H1 (cell line): ENCODE measurements around the gene RELT. TPM values are rescaled to one million over a fixed set of nuclear protein-coding genes. Genes with fewer than 3 reads are reported as not detected.

ENCODE experiments used
- CTCF ChIA-PET: fragments of 300-600 bp; sonication (Branson Sonifier 250); formaldehyde crosslinking; loops from one replicate; lab custom pipeline; 2021; ENCODE audit not compliant: partially characterized antibody; lab: Charles Lee
- POLR2A ChIA-PET: fragments of 300-600 bp; sonication (Branson Sonifier 250); formaldehyde crosslinking; loops from one replicate; lab custom pipeline; 2021; ENCODE audit warnings: inconsistent platforms; ENCODE audit not compliant: partially characterized antibody; lab: Charles Lee
- DNase-seq, 2 experiments: peaks; one replicate each; pipeline versions ENCODE4 v3.0.0 to v3.0.0-alpha.2; 2010 to 2022; ENCODE audit warnings: low spot score in 2 of 2, low read depth in 1 of 2, mixed read lengths in 1 of 2
- FAIRE-seq: peaks from 2 replicates; lab custom pipeline; 2011; peaks lifted over from hg19 to GRCh38; lab: Jason Lieb, UNC
- H2AFZ ChIP-seq: 2 replicates; pipeline ENCODE4 v1.8.1; 2012; ENCODE audit warnings: low read length, inconsistent platforms
- H2AK5ac ChIP-seq: 2 replicates; pipeline ENCODE4 v1.6.1; 2013; ENCODE audit warnings: low read depth, low read length
- H2BK120ac ChIP-seq: replicated peaks from 2 replicates; pipeline ENCODE3; 2013; ENCODE audit warnings: low read depth, low read length, inconsistent platforms
- H2BK12ac ChIP-seq: 2 replicates; pipeline ENCODE4 v1.6.1; 2013; ENCODE audit warnings: low read depth, low read length
- H2BK15ac ChIP-seq: 2 replicates; pipeline ENCODE4 v1.6.1; 2013; ENCODE audit warnings: low read length
- H2BK20ac ChIP-seq: 2 replicates; pipeline ENCODE4 v1.6.1; 2013; ENCODE audit warnings: low read length
- H2BK5ac ChIP-seq: 2 replicates; pipeline ENCODE4 v1.6.1; 2013; ENCODE audit warnings: low read depth, low read length
- H3K14ac ChIP-seq: 2 replicates; pipeline ENCODE4 v1.6.1; 2013; ENCODE audit warnings: inconsistent platforms; ENCODE audit not compliant: insufficient read length
- H3K18ac ChIP-seq: 2 replicates; pipeline ENCODE4 v1.6.1; 2013; ENCODE audit warnings: low read length; ENCODE audit errors: extremely low read depth
- H3K23ac ChIP-seq: 2 replicates; pipeline ENCODE4 v1.6.1; 2013; ENCODE audit warnings: inconsistent platforms; ENCODE audit not compliant: insufficient read length
- H3K23me2 ChIP-seq: 2 replicates; pipeline ENCODE4 v1.6.1; 2013; ENCODE audit warnings: low read depth, low read length
- H3K27ac ChIP-seq: 2 replicates; pipeline ENCODE4 v1.6.1; 2011; ENCODE audit warnings: low read depth, low read length, inconsistent platforms
- H3K27me3 ChIP-seq, 4 experiments: replicated peaks in 1 of 4; 1 replicate in 1 of 4; 2 replicates in 3 of 4; pipeline versions ENCODE4 v1.6.1 to v1.8.1; 2011 to 2013; ENCODE audit warnings: low read length in 3 of 4, mild to moderate bottlenecking in 3 of 4, inconsistent platforms in 2 of 4, mixed read lengths in 2 of 4, moderate library complexity in 1 of 4; ENCODE audit not compliant: control insufficient read depth in 3 of 4, insufficient read depth in 3 of 4; ENCODE audit errors: extremely low read depth in 1 of 4
- H3K36me3 ChIP-seq, 4 experiments: 2 replicates each; pipeline versions ENCODE4 v1.6.1 to v1.8.1; 2011 to 2013; ENCODE audit warnings: mild to moderate bottlenecking in 4 of 4, low read length in 3 of 4, moderate library complexity in 2 of 4, control low read depth in 1 of 4, inconsistent platforms in 1 of 4; ENCODE audit not compliant: insufficient read depth in 4 of 4, control insufficient read depth in 2 of 4
- H3K4ac ChIP-seq: replicated peaks from 2 replicates; pipeline ENCODE3; 2013; ENCODE audit warnings: low read length, low read depth, mixed read lengths, inconsistent platforms; ENCODE audit not compliant: insufficient read length
- H3K4me1 ChIP-seq, 4 experiments: replicated peaks in 1 of 4; 1 replicate in 1 of 4; 2 replicates in 3 of 4; pipeline versions ENCODE4 v1.6.1 to v1.8.1; 2011 to 2013; ENCODE audit warnings: low read length in 3 of 4, inconsistent platforms in 2 of 4, mixed read lengths in 1 of 4; ENCODE audit not compliant: insufficient read depth in 4 of 4, control insufficient read depth in 3 of 4
- H3K4me2 ChIP-seq, 2 experiments: 2 replicates each; pipeline versions ENCODE4 v1.6.1 to v1.8.1; 2011 to 2013; ENCODE audit warnings: low read depth in 2 of 2, low read length in 2 of 2, control low read depth in 1 of 2, inconsistent platforms in 1 of 2, mild to moderate bottlenecking in 1 of 2; ENCODE audit not compliant: insufficient read depth in 1 of 2
- H3K4me3 ChIP-seq, 4 experiments: fragments of 200-600, 300-600 bp in 1 of 4; sonication (generic), shearing (Covaris generic), sonication (Bioruptor Twin) in 1 of 4; 2 replicates each; pipeline versions ENCODE4 v1.5.1 to v1.8.1; 2011 to 2016; ENCODE audit warnings: low read length in 4 of 4, low read depth in 3 of 4, control low read depth in 2 of 4, inconsistent platforms in 2 of 4, mild to moderate bottlenecking in 2 of 4, mixed read lengths in 1 of 4, moderate library complexity in 1 of 4; ENCODE audit not compliant: insufficient read depth in 2 of 4; ENCODE audit errors: extremely low read depth in 1 of 4
- H3K56ac ChIP-seq: replicated peaks from 2 replicates; pipeline ENCODE3; 2013; ENCODE audit warnings: low read depth, mild to moderate bottlenecking, mixed read lengths, low read length, inconsistent platforms; ENCODE audit not compliant: insufficient read length
- H3K79me1 ChIP-seq: 2 replicates; pipeline ENCODE4 v1.6.1; 2013; ENCODE audit warnings: low read depth, low read length, control low read depth
- H3K79me2 ChIP-seq, 2 experiments: 2 replicates each; pipeline versions ENCODE4 v1.6.1 to v1.8.1; 2012 to 2013; ENCODE audit warnings: low read length in 2 of 2, mild to moderate bottlenecking in 2 of 2, inconsistent platforms in 1 of 2; ENCODE audit not compliant: insufficient read depth in 2 of 2, control insufficient read depth in 1 of 2
- H3K9ac ChIP-seq, 4 experiments: replicated peaks in 1 of 4; 1 replicate in 1 of 4; 2 replicates in 3 of 4; pipeline versions ENCODE4 v1.6.1 to v1.8.1; 2011 to 2013; ENCODE audit warnings: low read depth in 3 of 4, low read length in 3 of 4, control low read depth in 2 of 4, mild to moderate bottlenecking in 2 of 4, moderate library complexity in 2 of 4, inconsistent platforms in 1 of 4; ENCODE audit errors: extremely low read depth in 1 of 4
- H3K9me3 ChIP-seq, 2 experiments: 2 replicates each; pipeline versions ENCODE4 v1.6.1 to v1.8.1; 2012 to 2013; ENCODE audit warnings: mild to moderate bottlenecking in 2 of 2, moderate library complexity in 2 of 2, control low read depth in 1 of 2, inconsistent platforms in 1 of 2, low read depth in 1 of 2, low read length in 1 of 2, mixed read lengths in 1 of 2; ENCODE audit not compliant: insufficient read depth in 2 of 2
- H4K20me1 ChIP-seq, 2 experiments: replicated peaks in 1 of 2; 2 replicates each; pipeline versions ENCODE3 to v1.8.1; 2011 to 2013; ENCODE audit warnings: inconsistent platforms in 2 of 2, low read length in 2 of 2, mild to moderate bottlenecking in 1 of 2; ENCODE audit not compliant: insufficient read depth in 2 of 2, control insufficient read depth in 1 of 2
- H4K5ac ChIP-seq: 2 replicates; pipeline ENCODE4 v1.6.1; 2013; ENCODE audit warnings: low read length, low read depth, mixed read lengths, inconsistent platforms; ENCODE audit not compliant: insufficient read length
- H4K8ac ChIP-seq: 2 replicates; pipeline ENCODE4 v1.8.0; 2013; ENCODE audit warnings: mild to moderate bottlenecking, moderate library complexity, low read length, inconsistent platforms; ENCODE audit not compliant: insufficient read depth; ENCODE audit errors: extremely low read depth
- H4K91ac ChIP-seq: replicated peaks from 2 replicates; pipeline ENCODE3; 2013; ENCODE audit warnings: low read length, mixed read lengths, inconsistent platforms; ENCODE audit not compliant: insufficient read length
- ATF3 ChIP-seq: IDR thresholded peaks from 2 replicates; pipeline ENCODE4 v1.6.1; 2011; ENCODE audit warnings: low read depth, mild to moderate bottlenecking, low read length; ENCODE audit not compliant: insufficient read depth
- CHD2 ChIP-seq: IDR thresholded peaks from 2 replicates; pipeline ENCODE4 v1.6.1; 2012; ENCODE audit warnings: low read length, improper control_type of control experiment
- KDM1A ChIP-seq: fragments of 200-600, 300-600 bp; sonication (generic); IDR thresholded peaks from 2 replicates; pipeline ENCODE4 v1.7.1; 2016; ENCODE audit warnings: mild to moderate bottlenecking, low read length, borderline replicate concordance
- MAFK ChIP-seq: IDR thresholded peaks from 2 replicates; pipeline ENCODE4 v1.6.1; 2012; ENCODE audit warnings: low read depth, mild to moderate bottlenecking, improper control_type of control experiment, low read length
- MAX ChIP-seq: IDR thresholded peaks from 2 replicates; pipeline ENCODE4 v1.6.1; 2012; ENCODE audit warnings: inconsistent platforms
- POLR2A ChIP-seq, 2 experiments: IDR thresholded peaks; 1 replicate in 1 of 2; 2 replicates in 1 of 2; pipeline ENCODE4 v1.6.1; 2011; ENCODE audit warnings: low read depth in 2 of 2, low read length in 2 of 2, mild to moderate bottlenecking in 2 of 2; ENCODE audit errors: control extremely low read depth in 1 of 2
- RFX5 ChIP-seq: IDR thresholded peaks from 2 replicates; pipeline ENCODE4 v1.6.1; 2011; ENCODE audit warnings: low read depth, low read length, improper control_type of control experiment, borderline replicate concordance
- SIN3A ChIP-seq, 2 experiments: IDR thresholded peaks in 1 of 2; conservative IDR thresholded peaks in 1 of 2; 2 replicates each; pipeline ENCODE4 v1.6.1; 2011 to 2012; ENCODE audit warnings: low read length in 2 of 2, improper control_type of control experiment in 1 of 2, low read depth in 1 of 2, mild to moderate bottlenecking in 1 of 2
- SIRT6 ChIP-seq: IDR thresholded peaks from one replicate; pipeline ENCODE4 v1.7.1; 2012; ENCODE audit warnings: low read length, inconsistent platforms
- SIX5 ChIP-seq: IDR thresholded peaks from 2 replicates; pipeline ENCODE4 v1.6.1; 2011; ENCODE audit warnings: mild to moderate bottlenecking, low read depth, low read length
- SP2 ChIP-seq: IDR thresholded peaks from 2 replicates; pipeline ENCODE4 v1.6.1; 2012; ENCODE audit warnings: mild to moderate bottlenecking, low read length, inconsistent platforms
- SUZ12 ChIP-seq: fragments of 200-600 bp; sonication (generic); IDR thresholded peaks from 2 replicates; pipeline ENCODE4 v1.6.1; 2012; ENCODE audit warnings: mild to moderate bottlenecking, inconsistent platforms, low read length, moderate library complexity, mixed read lengths
- WGBS, 2 experiments: shearing (Covaris generic) in 1 of 2; methylation state at CpG; one replicate each; pipeline versions ENCODE4 v1.1.6 to v1.1.7; 2013 to 2015; ENCODE audit warnings: low lambda C conversion rate in 2 of 2, mixed read lengths in 2 of 2, inconsistent platforms in 1 of 2, low coverage in 1 of 2, missing lambda C conversion rate in 1 of 2; ENCODE audit not compliant: insufficient replicate concordance in 2 of 2, insufficient coverage in 1 of 2, insufficient read length in 1 of 2; ENCODE audit errors: extremely low coverage in 1 of 2, missing lambda C conversion rate in 1 of 2; 5-methylcytosine and 5-hydroxymethylcytosine counted together
- polyA plus RNA-seq, 7 experiments: library from polyadenylated mRNA; depleted of rRNA in 3 of 7; stranded (reverse) in 5 of 7; unstranded in 2 of 7; fragments of >200 nt in 5 of 7; fragments of 200-250 nt in 2 of 7; gene quantifications; 1 replicate in 5 of 7; 2 replicates in 1 of 7; 4 replicates in 1 of 7; pipeline versions ENCODE4 v1.2.1 to v1.2.3, GENCODE V29; 2011 to 2013; ENCODE audit warnings: missing spikeins in 2 of 7, mixed read lengths in 2 of 7
- total RNA-seq: library from RNA; stranded (reverse); fragmentation: NEBNext Ultra II Directional; extraction: Animal tissue kit (Norgen Biotek cat#: 25700); gene quantifications from 2 replicates; pipeline ENCODE4 v1.2.1, GENCODE V29; 2021

Gene RELT
- total and polyA plus RNA-seq, 2 of the 8 experiments (the other 6 are each of a cell fraction or from before 2014, with no cell fraction given), result 3.4 to 5.7 TPM

GRCh38 chr11:73404506-73405145 lies 28.4 kb downstream of the RELT start:
- Histone ChIP-seq H3K23ac (no peak overlapping the region), H3K4me1 (peaks cover 0 to 3% (median 1%) of the 10 kb centered on the region in 4 experiments; a peak in 4 of 7 replicates), H2BK120ac (no peak overlapping the region), H3K79me1 (no peaks in the 10 kb centered on the region), H3K14ac (no peak overlapping the region), H3K4ac (no peak overlapping the region), H2BK12ac (no peak overlapping the region), H4K8ac (no peak overlapping the region), H2AFZ (no peak overlapping the region), H3K27ac (no peak overlapping the region), H2AK5ac (no peak overlapping the region), H3K4me3 (no peak overlapping the region), H3K18ac (no peak overlapping the region), H2BK5ac (no peak overlapping the region), H3K9me3 (no peaks in the 10 kb centered on the region), H3K56ac (no peak overlapping the region), H2BK20ac (no peak overlapping the region), H3K4me2 (no peak overlapping the region), H4K91ac (no peak overlapping the region), H4K20me1 (peaks cover 0 to 3% of the 10 kb centered on the region in 2 experiments), H3K36me3 (peaks cover 0 to 18% (median 6%) of the 10 kb centered on the region in 4 experiments; a peak in 5 of 8 replicates), H2BK15ac (no peak overlapping the region), H3K27me3 (no peaks in the 10 kb centered on the region), H3K79me2 (no peaks in the 10 kb centered on the region), H3K23me2 (no peaks in the 10 kb centered on the region), H3K9ac (no peak overlapping the region), H4K5ac (no peak overlapping the region)
- no peak for FAIRE-seq
- POLR2A ChIA-PET, result interaction anchor here (1.4 kb wide), 1 partner anchor 243 kb away, joined by 3 read pairs; no protein-coding TSS in a partner anchor
- CTCF ChIA-PET, result interaction anchor here (0.8 to 59.1 kb wide), 9 partner anchors 10 to 527 kb away, joined by 3 to 1456 read pairs (median 5); no protein-coding TSS in a partner anchor
- TF ChIP-seq KDM1A (no peak), POLR2A (IDR thresholded peaks at IDR 0.05; ENCODE audit: control extremely low read depth in 1 of 2, low read depth in 2 of 2, low read length in 2 of 2) (no peak), MAX (no peak), MAFK (no peak), SP2 (no peak), SIRT6 (no peak), SIN3A (conservative IDR thresholded peaks at IDR 0.05 in 1 of 2, IDR thresholded peaks at IDR 0.05 in 1 of 2; ENCODE audit: low read depth in 1 of 2, low read length in 2 of 2) (no peak), RFX5 (no peak), SUZ12 (no peak), SIX5 (no peak), CHD2 (no peak), ATF3 (no peak)
- 92% methylated on average over 5 of the region's 5 CpGs; no CpG with 5 or more reads in 1 of the 2 experiments for WGBS, 2 experiments
- DNase-seq, result no peak
